Activated CD4-positive, alpha-beta T cell treated with anti-CD3 and anti-CD28 coated beads, Interleukin-2, amount 50 U/mL, for 24 hours (primary cell): ENCODE data around the gene SLC13A4.
"Not testable (repeated sequence)": the region's sequence is repeated elsewhere in the genome, so short reads cannot be mapped to it uniquely, and the experiment has no call there.

ENCODE experiments used
- DNase-seq, 2 donors: peaks; one replicate each; pipeline ENCODE4 v3.0.0-alpha.2; 2020; ENCODE audit warnings: low read depth in 1 of 2, low spot score in 1 of 2

The SLC13A4 gene, protein sequence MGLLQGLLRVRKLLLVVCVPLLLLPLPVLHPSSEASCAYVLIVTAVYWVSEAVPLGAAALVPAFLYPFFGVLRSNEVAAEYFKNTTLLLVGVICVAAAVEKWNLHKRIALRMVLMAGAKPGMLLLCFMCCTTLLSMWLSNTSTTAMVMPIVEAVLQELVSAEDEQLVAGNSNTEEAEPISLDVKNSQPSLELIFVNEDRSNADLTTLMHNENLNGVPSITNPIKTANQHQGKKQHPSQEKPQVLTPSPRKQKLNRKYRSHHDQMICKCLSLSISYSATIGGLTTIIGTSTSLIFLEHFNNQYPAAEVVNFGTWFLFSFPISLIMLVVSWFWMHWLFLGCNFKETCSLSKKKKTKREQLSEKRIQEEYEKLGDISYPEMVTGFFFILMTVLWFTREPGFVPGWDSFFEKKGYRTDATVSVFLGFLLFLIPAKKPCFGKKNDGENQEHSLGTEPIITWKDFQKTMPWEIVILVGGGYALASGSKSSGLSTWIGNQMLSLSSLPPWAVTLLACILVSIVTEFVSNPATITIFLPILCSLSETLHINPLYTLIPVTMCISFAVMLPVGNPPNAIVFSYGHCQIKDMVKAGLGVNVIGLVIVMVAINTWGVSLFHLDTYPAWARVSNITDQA

GRCh38 chr7:135728136-135728669 lies at the start of gene SLC13A4:
SLC13A4 (minus strand) TSS chr7:135728186; CDS start chr7:135727496, 690 bp downstream.
- no peak for DNase-seq

DNA sequence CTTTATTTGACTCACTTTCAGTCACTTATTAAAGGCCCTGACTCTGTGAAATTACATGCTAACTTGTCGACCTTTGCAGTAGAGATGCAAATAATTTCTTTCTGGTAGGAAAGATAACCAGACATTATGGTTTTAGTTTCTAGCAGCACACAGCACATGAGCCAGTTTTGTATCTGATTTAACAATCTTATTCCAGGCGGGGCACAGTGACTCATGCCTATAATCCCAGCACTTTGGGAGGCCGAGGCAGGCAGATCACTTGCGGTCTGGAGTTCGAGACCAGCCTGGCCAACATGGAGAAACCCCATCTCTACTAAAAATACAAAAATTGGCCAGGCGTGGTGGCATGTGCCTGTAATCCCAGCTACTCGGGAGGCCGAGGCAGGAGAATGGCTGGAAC lies 47.9 kb upstream of the SLC13A4 start:
- not testable (repeated sequence) for DNase-seq

GRCh38 chr7:135775230-135775629 lies 47.2 kb upstream of the SLC13A4 start:
- DNase-seq: no peak

DNA sequence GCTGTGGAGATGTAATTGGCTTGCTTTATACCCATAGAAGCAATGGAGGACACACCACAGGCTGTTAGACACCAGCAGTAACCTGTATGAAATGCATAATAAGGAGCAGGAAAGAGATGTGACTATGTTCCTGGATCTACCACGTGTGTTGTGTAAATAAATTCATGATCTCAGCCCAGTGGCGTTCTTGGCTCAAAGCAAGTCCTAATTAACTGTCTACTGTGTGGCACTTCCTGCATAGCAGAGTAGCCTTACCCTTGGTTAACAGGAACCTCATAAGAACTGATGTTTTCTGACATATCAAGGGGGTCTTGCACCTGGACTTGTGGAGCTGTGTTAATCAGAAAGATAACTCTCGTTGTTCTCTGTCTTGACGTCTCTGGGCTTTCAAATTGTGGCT lies 46.3 kb upstream of the SLC13A4 start:
- DNase-seq: no peak

- DNase-seq: no peak
Observed at GRCh38 chr7:135773464-135773863, 45.5 kb upstream of the SLC13A4 start.

- DNase-seq: no peak
Observed at GRCh38 chr7:135772639-135773222, 44.7 kb upstream of the SLC13A4 start.

- DNase-seq: no peak
Observed at GRCh38 chr7:135771961-135772638, 44.1 kb upstream of the SLC13A4 start.

DNA sequence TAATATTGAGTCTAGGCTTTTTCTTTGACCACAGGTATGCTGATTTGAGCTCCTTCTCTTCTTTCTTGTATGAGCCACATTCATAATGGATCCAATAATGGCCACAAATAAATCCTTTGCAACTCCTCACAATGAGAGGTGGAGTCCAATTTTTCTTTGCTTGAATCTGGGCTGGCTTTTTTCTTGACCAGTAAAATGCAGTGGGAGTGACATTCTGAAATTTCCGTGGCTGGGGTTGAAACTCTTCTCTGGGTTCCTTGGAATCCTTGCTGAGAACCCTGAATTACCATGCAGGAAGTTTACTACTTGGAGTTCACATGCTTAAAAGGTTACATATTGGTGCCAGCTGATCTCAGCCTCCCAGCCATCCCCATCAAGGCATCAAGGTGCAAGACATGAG lies 43.1 kb upstream of the SLC13A4 start:
- no peak for DNase-seq

GRCh38 chr7:135770139-135770710 lies 42.2 kb upstream of the SLC13A4 start:
- no peak for DNase-seq

GRCh38 chr7:135769005-135769802 lies 41.2 kb upstream of the SLC13A4 start:
- DNase-seq: no peak

DNA sequence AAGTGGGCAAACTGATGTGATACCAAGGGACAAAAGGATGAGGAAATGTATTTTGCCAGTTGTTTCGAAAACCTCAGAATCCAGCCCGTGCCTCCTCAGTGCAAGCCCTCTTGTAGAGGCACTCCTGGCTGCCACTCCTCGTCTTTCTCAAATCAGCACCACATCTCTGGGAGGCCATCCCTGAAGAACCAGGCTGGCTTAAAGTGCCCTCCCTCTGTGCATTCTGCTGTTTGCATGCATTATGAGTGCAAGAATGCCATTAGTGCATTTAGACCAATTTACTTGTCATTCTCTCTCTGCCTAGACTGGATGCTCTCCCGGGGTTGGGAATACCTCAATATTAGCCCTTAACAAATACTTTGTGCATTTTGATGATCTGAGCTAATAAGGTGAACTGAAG lies 40.5 kb upstream of the SLC13A4 start:
- DNase-seq: no peak

DNA sequence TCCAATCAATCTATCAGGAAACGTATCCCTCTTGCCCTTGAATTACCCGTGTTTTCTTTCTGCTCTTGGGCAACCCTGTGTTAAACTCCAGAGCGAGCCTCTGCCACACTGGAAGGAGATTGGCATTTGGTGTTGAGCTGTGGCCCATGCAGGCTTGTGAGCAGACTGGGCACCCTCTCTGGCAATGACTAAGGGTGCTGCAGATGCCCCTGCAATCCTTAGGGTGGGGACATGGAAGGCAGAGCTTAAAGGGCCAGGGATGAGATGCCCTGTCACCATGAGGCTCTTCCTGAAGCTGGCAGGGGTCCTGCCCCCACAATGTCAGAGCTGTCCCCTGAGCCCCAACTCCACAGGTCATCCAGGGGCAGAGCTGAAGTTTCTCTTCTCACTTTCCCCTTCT lies 40.1 kb upstream of the SLC13A4 start:
- DNase-seq: no peak

DNA sequence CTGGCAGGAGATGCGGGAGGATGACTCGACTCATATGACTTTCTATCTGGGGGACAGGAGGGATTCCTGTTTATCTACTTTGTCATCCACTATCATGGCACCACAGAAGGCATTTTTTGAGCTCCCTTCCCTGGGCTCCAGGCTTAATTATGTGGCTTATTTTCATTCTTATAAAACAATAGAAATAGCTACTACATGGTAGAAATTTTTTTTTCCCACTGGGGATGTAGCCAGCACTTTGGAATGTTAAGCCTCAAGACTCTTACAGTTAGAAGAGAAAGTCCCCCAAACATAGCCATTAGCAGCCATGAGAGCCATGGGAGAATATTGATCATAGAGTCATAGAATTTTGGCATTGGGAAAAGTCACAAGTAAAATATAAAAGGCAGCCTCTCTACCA lies 35.3 kb upstream of the SLC13A4 start:
- DNase-seq: no peak

DNA sequence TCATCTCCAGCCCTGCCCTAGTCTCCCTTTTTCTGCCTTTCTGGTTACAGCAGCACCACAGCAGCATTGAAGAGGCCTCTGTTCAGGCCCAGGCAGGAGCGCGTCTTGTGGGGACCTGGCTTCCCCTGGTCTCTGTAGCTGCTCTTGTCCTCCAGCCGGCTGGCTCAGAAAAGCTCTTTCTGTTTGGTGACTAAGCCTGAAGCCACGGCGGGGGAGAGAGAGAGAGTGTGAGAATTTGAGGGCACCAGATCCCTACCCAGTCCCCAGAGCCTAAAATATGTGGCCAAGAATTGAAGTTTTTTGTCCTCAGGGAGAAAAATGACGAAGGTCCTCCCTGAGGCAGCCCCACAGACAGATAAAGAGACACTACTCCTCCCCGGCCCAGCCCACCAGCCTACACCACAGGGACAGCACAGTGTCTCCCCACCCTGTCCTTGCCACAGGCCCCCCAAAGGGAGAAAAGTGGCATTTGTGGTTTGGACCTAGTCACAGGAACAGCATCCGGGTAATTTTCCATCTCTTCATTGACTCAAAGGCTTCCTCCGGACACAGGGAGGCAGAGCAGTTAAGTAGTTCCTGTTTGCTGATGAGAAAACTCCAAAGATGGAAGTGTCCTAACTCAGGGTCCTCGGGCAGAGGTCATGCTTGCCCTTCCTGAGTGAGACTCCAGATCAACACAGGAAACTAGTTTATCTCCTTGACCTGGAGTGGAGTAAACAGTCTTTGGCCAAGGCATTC lies 33.9 kb upstream of the SLC13A4 start:
- DNase-seq: no peak

GRCh38 chr7:135759532-135759931 lies 31.5 kb upstream of the SLC13A4 start:
- no peak for DNase-seq

DNA sequence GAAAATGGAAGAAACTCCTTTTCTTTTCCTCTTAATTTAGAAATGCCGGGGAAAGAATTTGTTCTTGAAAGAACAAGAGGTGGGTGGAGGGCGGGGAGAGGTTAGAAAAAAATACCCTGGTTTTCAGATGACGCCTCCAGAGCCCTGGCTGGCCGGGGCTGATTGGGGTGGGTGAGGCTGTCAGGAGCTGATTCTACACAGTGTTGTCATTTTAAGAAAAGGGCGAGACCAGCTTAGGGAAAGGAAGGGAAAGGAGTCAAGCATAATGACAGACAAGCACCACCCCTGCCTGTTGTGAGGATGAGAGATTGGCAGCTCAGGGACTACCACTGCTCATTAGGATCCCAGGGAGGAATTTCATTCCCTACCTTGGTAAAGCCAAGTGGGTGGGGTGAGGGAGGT lies 30.5 kb upstream of the SLC13A4 start:
- DNase-seq: no peak

DNA sequence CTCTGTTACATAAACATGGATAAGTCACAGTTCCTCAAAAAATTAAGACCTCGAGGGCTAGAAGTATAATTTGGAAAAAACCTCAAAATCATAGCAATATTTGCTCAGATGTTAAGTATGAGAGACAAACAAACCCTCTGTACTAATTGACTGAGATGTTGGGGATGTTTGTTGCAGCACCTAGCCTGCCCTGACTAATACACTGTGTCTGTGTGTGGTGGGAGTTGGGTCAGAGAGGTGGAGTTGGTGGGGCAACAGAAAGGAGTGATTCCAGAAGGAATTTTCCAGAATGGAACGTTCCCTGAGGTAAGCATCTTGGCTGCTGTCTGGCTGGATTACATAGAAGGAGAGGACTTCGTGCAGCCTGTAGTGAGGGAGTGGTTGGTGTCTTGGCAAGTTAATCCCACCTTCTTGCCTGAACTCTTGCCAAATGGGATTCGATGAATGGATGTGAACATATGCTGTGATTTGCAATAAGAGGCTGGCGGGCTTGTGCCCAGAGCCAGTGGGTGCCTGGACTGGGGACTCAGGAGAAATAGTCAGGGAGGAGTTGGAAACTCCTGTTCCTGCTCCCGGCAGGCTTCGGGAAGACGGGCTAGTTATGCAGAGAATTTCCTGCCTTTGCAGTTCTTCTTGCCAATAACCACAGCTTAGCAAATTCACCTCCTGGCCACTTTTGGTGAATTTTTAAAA lies 29.9 kb upstream of the SLC13A4 start:
- no peak for DNase-seq

DNA sequence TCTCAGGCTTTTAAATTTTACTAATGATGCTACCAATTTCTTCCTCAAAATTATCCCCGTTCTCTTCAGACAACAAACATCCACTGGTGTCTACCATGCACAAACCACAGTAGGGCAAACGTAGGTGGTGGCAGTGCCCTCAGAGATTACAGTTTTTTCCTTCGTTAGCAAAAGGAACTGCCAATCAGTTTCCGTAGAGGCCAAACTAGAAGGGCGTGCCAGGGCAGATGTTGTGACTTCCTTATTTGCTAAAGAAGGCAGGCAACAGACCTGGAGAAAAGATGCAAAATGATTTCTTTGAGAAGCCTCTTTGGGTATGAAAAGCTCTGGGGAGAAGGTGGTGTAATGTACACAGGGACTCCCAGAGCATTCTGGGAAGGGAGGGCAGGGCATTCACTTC lies 28.2 kb upstream of the SLC13A4 start:
- DNase-seq: no peak

DNA sequence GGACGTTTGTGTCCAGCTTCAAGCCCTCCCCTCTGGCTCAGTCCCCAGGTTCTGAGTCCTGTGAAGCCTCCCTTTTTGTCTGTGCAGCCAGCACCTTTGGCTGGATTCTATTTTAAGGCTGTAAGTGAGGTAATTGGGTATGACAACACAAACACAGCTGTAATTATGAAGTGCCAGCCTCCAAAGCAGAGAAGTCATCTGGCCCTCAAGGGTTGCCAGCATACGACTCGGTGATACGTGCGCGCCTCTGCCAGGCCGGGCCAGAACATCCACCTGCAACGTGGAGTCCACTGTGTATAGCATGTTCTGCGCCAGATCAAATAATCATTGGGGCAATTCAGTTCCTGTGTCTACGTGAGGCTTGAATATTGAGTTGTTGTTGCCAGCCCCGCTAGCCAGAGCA lies 27.4 kb upstream of the SLC13A4 start:
- DNase-seq: no peak
